ENCODE measurements around the gene KATNB1. TPM values are rescaled to one million over a fixed set of nuclear protein-coding genes. Genes with fewer than 3 reads are reported as not detected.

The KATNB1 gene
- total RNA-seq, 1 experiment from 2014 or later: 30.6 TPM

- DNase-seq (ENCODE audit: unreplicated experiment): no peak
- Mint-ChIP-seq H3K4me1 (ENCODE audit: insufficient read depth, unreplicated experiment) (no peaks in the 10 kb centered on the region), H3K27ac (ENCODE audit: low read depth, unreplicated experiment) (no peak overlapping the region), H3K27me3 (ENCODE audit: insufficient read depth, unreplicated experiment) (peaks cover 2% of the 10 kb centered on the region), H3K4me3 (ENCODE audit: unreplicated experiment) (no peak overlapping the region), H3K9me3 (ENCODE audit: unreplicated experiment) (no peaks in the 10 kb centered on the region), H3K36me3 (ENCODE audit: insufficient read depth, unreplicated experiment) (no peaks in the 10 kb centered on the region)
- POLR2A ChIA-PET: no interaction called here
- CTCF ChIA-PET: no interaction called here
- TF ChIP-seq CTCF (IDR thresholded peaks at IDR 0.05; ENCODE audit: unreplicated experiment): no peak
- no TSS peak for BruUV-seq (replicated peaks)
- intact Hi-C loops (cut with micrococcal nuclease): no loop called here
These were observed 36.7 kb upstream of the KATNB1 start for GRCh38 chr16:57698812-57699405.

GRCh38 chr16:57699481-57699880 is 36.1 kb upstream of the KATNB1 start:
- Mint-ChIP-seq H3K27me3 (ENCODE audit: insufficient read depth, unreplicated experiment) (peaks cover 7% of the 10 kb centered on the region), H3K4me3 (ENCODE audit: unreplicated experiment) (no peak overlapping the region)
- POLR2A ChIA-PET: no interaction called here

GRCh38 chr16:57699899-57700298 is 35.7 kb upstream of the KATNB1 start:
- POLR2A ChIA-PET: no interaction called here
- H3K4me1 Mint-ChIP-seq (ENCODE audit: insufficient read depth, unreplicated experiment): no peaks in the 10 kb centered on the region
- no peak overlapping the region for H3K27ac Mint-ChIP-seq (ENCODE audit: low read depth, unreplicated experiment)
- intact Hi-C loops (cut with micrococcal nuclease): no loop called here
- TF ChIP-seq CTCF (IDR thresholded peaks at IDR 0.05; ENCODE audit: unreplicated experiment): no peak
- no TSS peak for BruUV-seq (replicated peaks)
- H3K4me3 Mint-ChIP-seq (ENCODE audit: unreplicated experiment): no peak overlapping the region
- no peaks in the 10 kb centered on the region for H3K36me3 Mint-ChIP-seq (ENCODE audit: insufficient read depth, unreplicated experiment)
- CTCF ChIA-PET: interaction anchor here (1.5 kb wide), 1 partner anchor 19 kb away, joined by 4 read pairs; no protein-coding TSS in a partner anchor
- H3K27me3 Mint-ChIP-seq (ENCODE audit: insufficient read depth, unreplicated experiment): peaks cover 12% of the 10 kb centered on the region
- H3K9me3 Mint-ChIP-seq (ENCODE audit: unreplicated experiment): no peaks in the 10 kb centered on the region
- no peak for DNase-seq (ENCODE audit: unreplicated experiment)

More at GRCh38 chr16:57699481-57699880, 36.1 kb upstream of the KATNB1 start:
- CTCF ChIA-PET: interaction anchor here (1.5 kb wide), 1 partner anchor 18 kb away, joined by 4 read pairs; no protein-coding TSS in a partner anchor
- Mint-ChIP-seq H3K36me3 (ENCODE audit: insufficient read depth, unreplicated experiment) (no peaks in the 10 kb centered on the region), H3K27ac (ENCODE audit: low read depth, unreplicated experiment) (no peak overlapping the region), H3K4me1 (ENCODE audit: insufficient read depth, unreplicated experiment) (no peaks in the 10 kb centered on the region), H3K9me3 (ENCODE audit: unreplicated experiment) (no peaks in the 10 kb centered on the region)
- DNase-seq (ENCODE audit: unreplicated experiment): no peak
- no TSS peak for BruUV-seq (replicated peaks)
- intact Hi-C loops (cut with micrococcal nuclease): no loop called here
- TF ChIP-seq CTCF (IDR thresholded peaks at IDR 0.05; ENCODE audit: unreplicated experiment): no peak

- ChIA-PET CTCF (interaction anchor here (1.5 kb wide), 1 partner anchor 20 kb away, joined by 4 read pairs; no protein-coding TSS in a partner anchor), POLR2A (no interaction called here)
- BruUV-seq (replicated peaks): no TSS peak
- intact Hi-C loops (cut with micrococcal nuclease): no loop called here
- Mint-ChIP-seq H3K9me3 (ENCODE audit: unreplicated experiment) (peaks cover 9% of the 10 kb centered on the region), H3K4me3 (ENCODE audit: unreplicated experiment) (no peak overlapping the region), H3K4me1 (ENCODE audit: insufficient read depth, unreplicated experiment) (no peaks in the 10 kb centered on the region), H3K27ac (ENCODE audit: low read depth, unreplicated experiment) (no peak overlapping the region), H3K36me3 (ENCODE audit: insufficient read depth, unreplicated experiment) (no peaks in the 10 kb centered on the region), H3K27me3 (ENCODE audit: insufficient read depth, unreplicated experiment) (peaks cover 12% of the 10 kb centered on the region)
- no peak for TF ChIP-seq CTCF (IDR thresholded peaks at IDR 0.05; ENCODE audit: unreplicated experiment)
- no peak for DNase-seq (ENCODE audit: unreplicated experiment)
These were observed 34.6 kb upstream of the KATNB1 start for GRCh38 chr16:57700781-57701551.

Measured in MCF 10A (cell line).